ENCODE measurements around the gene CYP27C1. TPM values are rescaled to one million over a fixed set of nuclear protein-coding genes. Genes with fewer than 3 reads are reported as not detected.

Gene CYP27C1
- polyA plus RNA-seq, 1 donor from 2014 or later, result not detected

- Mint-ChIP-seq H3K36me3 (no peaks in the 10 kb centered on the region), H3K9me3 (no peaks in the 10 kb centered on the region), H3K27me3 (no peaks in the 10 kb centered on the region), H3K27ac (peak overlapping the region in 1 of 3 donors; percentile 60), H3K4me3 (no peak overlapping the region), H3K4me1 (peaks cover 7 to 30% (median 12%) of the 10 kb centered on the region in 3 donors)
Measured at GRCh38 chr2:127161176-127162136, 58.6 kb downstream of the CYP27C1 start.

DNA sequence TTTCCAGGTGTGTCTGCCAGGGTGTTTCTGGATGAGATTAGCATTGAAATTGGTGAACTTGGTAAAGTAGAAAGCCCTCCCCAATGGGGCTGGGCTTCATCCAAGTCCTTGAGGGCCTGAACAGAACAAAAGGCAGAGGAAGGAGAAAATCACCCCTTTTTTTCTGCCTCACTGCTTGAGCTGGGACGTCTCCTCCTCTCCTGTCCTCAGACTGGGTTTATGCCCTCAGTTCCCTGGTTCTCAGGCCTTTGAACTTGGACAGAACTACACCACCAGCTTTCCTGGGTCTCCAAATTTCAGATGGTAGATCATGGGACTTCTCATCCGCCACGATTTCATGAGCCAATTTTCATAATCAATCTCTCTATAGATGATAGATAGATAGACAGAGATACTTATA, 59.4 kb downstream of the CYP27C1 start:
- peak overlapping the region in 1 of 3 donors; percentile 60 for H3K27ac Mint-ChIP-seq
- H3K9me3 Mint-ChIP-seq, result no peaks in the 10 kb centered on the region
- H3K4me3 Mint-ChIP-seq, result no peak overlapping the region
- H3K36me3 Mint-ChIP-seq, result peaks cover under 1% of the 10 kb centered on the region
- no peaks in the 10 kb centered on the region for H3K27me3 Mint-ChIP-seq
- H3K4me1 Mint-ChIP-seq, result peaks cover 7 to 30% (median 12%) of the 10 kb centered on the region in 3 donors

DNA sequence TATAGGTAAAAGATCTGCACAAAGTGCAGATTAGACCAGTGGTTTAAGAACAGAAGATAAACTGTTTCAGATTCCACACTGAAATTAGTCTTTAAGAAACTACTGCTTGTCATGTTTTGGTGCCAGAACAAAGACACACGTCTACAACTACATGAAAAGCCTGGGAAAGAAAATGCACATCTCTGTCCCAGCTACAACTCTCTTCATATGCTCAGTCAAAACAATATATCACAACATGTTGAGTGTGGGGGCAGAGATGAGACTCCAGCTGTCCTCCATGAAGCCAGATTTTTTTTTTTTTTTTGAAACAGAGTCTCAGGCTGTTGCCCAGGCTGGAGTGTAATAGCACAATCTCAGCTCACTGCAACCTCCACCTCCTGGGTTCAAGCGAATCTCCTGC, 60.6 kb downstream of the CYP27C1 start:
- H3K36me3 Mint-ChIP-seq, result peaks cover 1% of the 10 kb centered on the region
- H3K27ac Mint-ChIP-seq, result no peak overlapping the region
- no peaks in the 10 kb centered on the region for H3K9me3 Mint-ChIP-seq
- peaks cover under 1% of the 10 kb centered on the region for H3K27me3 Mint-ChIP-seq
- no peak overlapping the region for H3K4me3 Mint-ChIP-seq
- peaks cover 7 to 30% (median 12%) of the 10 kb centered on the region in 3 donors for H3K4me1 Mint-ChIP-seq

GRCh38 chr2:127158614-127159290, 61.3 kb downstream of the CYP27C1 start:
- peaks cover 2% of the 10 kb centered on the region for H3K27me3 Mint-ChIP-seq
- no peaks in the 10 kb centered on the region for H3K9me3 Mint-ChIP-seq
- peak overlapping the region in 1 of 3 donors; percentile 37 for H3K27ac Mint-ChIP-seq
- peaks cover 1% of the 10 kb centered on the region for H3K36me3 Mint-ChIP-seq
- H3K4me3 Mint-ChIP-seq, result peak overlapping the region in 1 of 4 donors; percentile 38
- H3K4me1 Mint-ChIP-seq, result peaks cover 7 to 24% (median 12%) of the 10 kb centered on the region in 3 donors

- Mint-ChIP-seq H3K27ac (no peak overlapping the region), H3K9me3 (no peaks in the 10 kb centered on the region), H3K4me1 (peaks cover 7 to 24% (median 12%) of the 10 kb centered on the region in 3 donors), H3K36me3 (peaks cover 1% of the 10 kb centered on the region), H3K27me3 (peaks cover 2% of the 10 kb centered on the region), H3K4me3 (peak overlapping the region in 1 of 4 donors; percentile 22)
Measured at GRCh38 chr2:127157651-127158485, 62.2 kb downstream of the CYP27C1 start.

DNA sequence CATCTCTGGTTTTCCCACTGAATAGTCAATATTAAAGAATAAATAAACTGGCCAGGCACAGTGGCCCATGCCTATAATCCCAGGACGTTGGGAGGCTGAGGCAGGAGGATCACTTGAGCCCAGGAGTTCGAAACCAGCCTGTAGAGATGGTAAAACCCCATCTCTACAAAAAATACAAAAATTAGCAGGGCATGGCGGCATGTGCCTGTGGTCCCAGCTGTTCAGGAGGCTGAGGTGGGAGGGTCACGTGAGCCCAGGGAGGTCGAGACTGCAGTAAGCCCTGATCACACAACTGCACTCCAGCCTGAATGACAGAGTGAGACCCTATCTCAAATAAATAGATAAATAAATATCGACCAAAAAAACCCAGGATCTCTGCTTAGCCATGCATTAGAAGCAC, 63.0 kb downstream of the CYP27C1 start:
- H3K4me1 Mint-ChIP-seq, result peaks cover 7 to 24% (median 12%) of the 10 kb centered on the region in 3 donors
- peaks cover 2% of the 10 kb centered on the region for H3K27me3 Mint-ChIP-seq
- H3K9me3 Mint-ChIP-seq, result no peaks in the 10 kb centered on the region
- peaks cover 3% of the 10 kb centered on the region for H3K36me3 Mint-ChIP-seq
- peak overlapping the region in 1 of 4 donors; percentile 70 for H3K4me3 Mint-ChIP-seq
- H3K27ac Mint-ChIP-seq, result no peak overlapping the region

DNA sequence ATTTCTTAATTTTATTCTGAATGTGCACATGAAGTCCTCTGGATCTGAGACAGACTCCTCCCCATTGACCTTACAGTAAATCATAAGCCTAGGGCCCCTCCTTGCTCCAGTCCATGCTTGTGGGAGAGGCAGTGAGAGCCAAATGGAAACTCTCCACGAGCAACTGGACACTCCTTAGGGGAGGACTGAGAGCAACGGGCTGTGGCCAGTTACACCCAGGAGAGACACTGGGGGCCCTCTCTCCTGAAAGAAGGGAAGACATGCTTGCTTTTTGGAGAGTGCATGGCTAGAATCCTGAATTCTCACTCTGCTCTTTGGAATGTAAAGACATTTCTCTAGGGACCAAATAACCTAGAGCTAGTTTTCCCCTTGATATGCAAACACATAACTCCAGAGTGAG, 64.2 kb downstream of the CYP27C1 start:
- Mint-ChIP-seq H3K9me3 (peaks cover 0 to 3% (median 0%) of the 10 kb centered on the region in 3 donors), H3K4me3 (no peak overlapping the region), H3K4me1 (peaks cover 7 to 18% (median 12%) of the 10 kb centered on the region in 3 donors), H3K27ac (no peak overlapping the region), H3K36me3 (peaks cover 3% of the 10 kb centered on the region), H3K27me3 (peaks cover 2% of the 10 kb centered on the region)

DNA sequence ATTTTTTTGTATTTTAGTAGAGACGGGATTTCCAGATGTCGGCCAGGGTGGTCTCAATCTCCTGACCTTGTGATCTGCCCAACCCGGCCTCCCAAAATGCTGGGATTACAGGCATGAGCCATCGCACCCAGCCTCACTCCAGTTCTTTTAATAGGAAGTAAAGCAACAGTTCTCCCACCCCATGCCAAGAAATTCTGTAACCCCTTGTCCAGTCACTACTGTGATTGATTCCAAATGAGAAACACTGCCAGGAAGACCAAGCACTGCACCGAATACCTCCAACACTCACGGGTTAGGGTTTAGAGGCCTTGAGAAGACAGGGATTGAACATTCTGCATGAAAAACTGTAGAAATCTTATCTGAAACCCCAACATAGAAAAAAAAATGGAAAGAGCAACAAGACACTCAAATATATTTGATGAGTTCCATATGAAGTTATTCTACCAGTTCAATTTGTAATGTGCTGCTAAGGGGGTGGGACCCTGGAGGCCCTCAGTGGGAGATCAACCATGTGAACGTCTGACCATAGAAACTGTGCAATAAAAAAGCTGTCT, 65.0 kb downstream of the CYP27C1 start:
- Mint-ChIP-seq H3K4me1 (peaks cover 7 to 17% (median 12%) of the 10 kb centered on the region in 3 donors), H3K4me3 (no peak overlapping the region), H3K27ac (no peak overlapping the region), H3K36me3 (peaks cover 3% of the 10 kb centered on the region), H3K27me3 (peaks cover 2% of the 10 kb centered on the region), H3K9me3 (peaks cover 0 to 4% (median 0%) of the 10 kb centered on the region in 3 donors)

DNA sequence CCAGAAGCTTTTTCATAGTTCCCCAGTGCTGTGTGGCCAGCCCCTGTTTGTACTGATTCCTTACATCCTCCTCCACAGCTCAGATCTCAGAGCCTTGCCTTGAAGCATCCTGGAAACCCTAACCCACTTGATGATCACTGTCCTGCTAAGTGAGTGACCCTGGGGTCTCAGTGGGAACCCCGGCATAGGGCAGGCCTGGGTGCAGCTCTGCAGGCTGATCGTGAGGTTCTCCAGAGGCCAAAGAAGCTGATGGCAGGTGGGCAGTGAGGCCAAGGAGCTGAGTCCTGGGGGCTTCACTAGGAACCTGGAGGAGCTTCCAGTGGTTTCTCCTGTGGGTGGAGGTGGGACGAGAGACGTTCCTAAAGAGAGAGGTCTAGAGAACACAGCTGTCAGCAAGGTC, 65.7 kb downstream of the CYP27C1 start:
- H3K27ac Mint-ChIP-seq, result no peak overlapping the region
- peaks cover 7 to 15% (median 9%) of the 10 kb centered on the region in 3 donors for H3K4me1 Mint-ChIP-seq
- H3K36me3 Mint-ChIP-seq, result peaks cover 3% of the 10 kb centered on the region
- H3K9me3 Mint-ChIP-seq, result peaks cover 0 to 4% (median 0%) of the 10 kb centered on the region in 3 donors
- peaks cover 2% of the 10 kb centered on the region for H3K27me3 Mint-ChIP-seq
- no peak overlapping the region for H3K4me3 Mint-ChIP-seq

GRCh38 chr2:127153691-127154158, 66.4 kb downstream of the CYP27C1 start:
- peaks cover 0 to 4% (median 0%) of the 10 kb centered on the region in 3 donors for H3K9me3 Mint-ChIP-seq
- H3K4me3 Mint-ChIP-seq, result no peak overlapping the region
- H3K27me3 Mint-ChIP-seq, result peaks cover 2% of the 10 kb centered on the region
- H3K36me3 Mint-ChIP-seq, result peaks cover 3% of the 10 kb centered on the region
- H3K27ac Mint-ChIP-seq, result no peak overlapping the region
- peaks cover 3 to 8% (median 3%) of the 10 kb centered on the region in 3 donors for H3K4me1 Mint-ChIP-seq

GRCh38 chr2:127150996-127151395, 69.1 kb downstream of the CYP27C1 start:
- peaks cover 3% of the 10 kb centered on the region for H3K36me3 Mint-ChIP-seq
- peaks cover 2% of the 10 kb centered on the region for H3K27me3 Mint-ChIP-seq
- no peak overlapping the region for H3K4me3 Mint-ChIP-seq
- H3K4me1 Mint-ChIP-seq, result no peaks in the 10 kb centered on the region
- H3K9me3 Mint-ChIP-seq, result peaks cover 0 to 4% (median 0%) of the 10 kb centered on the region in 3 donors
- H3K27ac Mint-ChIP-seq, result no peak overlapping the region

- Mint-ChIP-seq H3K27ac (no peak overlapping the region), H3K4me3 (no peak overlapping the region), H3K36me3 (peaks cover 1% of the 10 kb centered on the region), H3K9me3 (peaks cover 0 to 4% (median 0%) of the 10 kb centered on the region in 3 donors), H3K27me3 (peaks cover under 1% of the 10 kb centered on the region), H3K4me1 (peaks cover 0 to under 1% (median 0%) of the 10 kb centered on the region in 3 donors)
Measured at GRCh38 chr2:127149384-127149783, 70.7 kb downstream of the CYP27C1 start.

DNA sequence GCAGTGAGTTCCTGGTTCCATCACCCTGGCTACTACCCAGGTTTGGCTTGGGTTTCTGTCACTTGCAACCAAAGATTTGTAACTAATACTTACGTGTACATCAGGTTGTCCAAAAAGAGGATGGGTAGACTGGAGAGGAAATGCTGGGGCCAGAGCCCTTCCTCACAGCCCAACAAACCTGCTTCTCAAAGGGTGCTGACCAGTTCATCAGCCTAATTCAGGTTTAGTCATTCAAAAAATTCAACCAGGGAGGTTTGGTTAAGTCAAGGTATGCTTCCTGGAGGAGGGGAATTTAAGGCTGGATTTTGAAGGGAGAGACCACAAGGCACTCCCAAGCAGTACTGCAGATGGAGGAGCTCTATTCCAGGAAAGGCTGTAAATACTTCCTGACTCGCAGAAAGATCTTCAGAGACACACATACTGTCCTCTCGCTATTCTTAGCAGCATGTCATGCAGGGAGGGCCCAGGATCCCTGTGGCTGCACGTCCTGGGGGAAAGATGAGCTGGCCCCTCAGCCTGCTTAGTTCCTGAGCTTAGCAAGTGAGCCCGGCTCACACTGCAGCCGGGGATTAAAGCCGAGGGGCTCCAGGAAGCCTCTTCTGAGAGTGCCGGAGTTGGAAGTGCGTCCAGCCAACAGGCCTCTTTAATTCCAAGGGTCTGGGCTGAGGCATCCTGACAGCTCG, 73.1 kb downstream of the CYP27C1 start:
- Mint-ChIP-seq H3K4me3 (no peak overlapping the region), H3K27me3 (no peaks in the 10 kb centered on the region), H3K4me1 (peaks cover 0 to 2% (median 0%) of the 10 kb centered on the region in 3 donors), H3K36me3 (peaks cover 2% of the 10 kb centered on the region), H3K9me3 (peaks cover 0 to 4% (median 0%) of the 10 kb centered on the region in 3 donors), H3K27ac (no peak overlapping the region)

Measured in IgD-negative memory B cell (primary cell).